ENCODE data around the gene CXCR2. TPM values are rescaled to one million over a fixed set of nuclear protein-coding genes. Genes with fewer than 3 reads are reported as not detected.
"Not testable (repeated sequence)": the region's sequence is repeated elsewhere in the genome, so short reads cannot be mapped to it uniquely, and the experiment has no call there.

Gene CXCR2
- total RNA-seq, 1 experiment from 2014 or later = not detected

DNA sequence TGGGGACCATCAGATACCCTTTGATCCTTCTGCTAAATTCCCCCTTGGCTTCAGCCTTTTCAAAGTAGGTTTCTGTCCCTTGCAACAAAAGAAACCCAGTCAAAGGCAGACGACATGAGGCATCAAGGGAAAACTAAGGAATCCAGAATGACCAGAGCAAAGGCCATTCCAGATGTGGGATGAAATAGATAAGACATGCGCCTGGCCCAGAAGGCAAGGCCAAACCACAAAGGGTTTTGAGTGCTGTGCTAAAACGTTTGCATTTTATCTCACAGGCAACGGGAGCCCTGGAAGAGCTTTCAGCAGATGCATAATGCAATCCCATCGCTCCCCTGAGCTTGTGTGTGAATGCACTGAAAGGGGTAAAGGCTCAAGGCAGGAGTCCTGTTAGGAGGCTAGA, 23.3 kb downstream of the CXCR2 start:
- H3K9me3 ChIP-seq (replicated peaks) = no peaks in the 10 kb centered on the region
- H3K36me3 ChIP-seq = no peaks in the 10 kb centered on the region
- H3K27me3 ChIP-seq (replicated peaks) = peaks cover 4% of the 10 kb centered on the region; the same call in 1 of the 2 replicates
- no peak for DNase-seq (ENCODE audit: low read depth in 1 of 2, low spot score in 2 of 2)
- no peak overlapping the region for H3K27ac ChIP-seq
- no peaks in the 10 kb centered on the region; the same call in 1 of the 2 replicates for H3K4me1 ChIP-seq (replicated peaks)
- H3K4me3 ChIP-seq = no peak overlapping the region

DNA sequence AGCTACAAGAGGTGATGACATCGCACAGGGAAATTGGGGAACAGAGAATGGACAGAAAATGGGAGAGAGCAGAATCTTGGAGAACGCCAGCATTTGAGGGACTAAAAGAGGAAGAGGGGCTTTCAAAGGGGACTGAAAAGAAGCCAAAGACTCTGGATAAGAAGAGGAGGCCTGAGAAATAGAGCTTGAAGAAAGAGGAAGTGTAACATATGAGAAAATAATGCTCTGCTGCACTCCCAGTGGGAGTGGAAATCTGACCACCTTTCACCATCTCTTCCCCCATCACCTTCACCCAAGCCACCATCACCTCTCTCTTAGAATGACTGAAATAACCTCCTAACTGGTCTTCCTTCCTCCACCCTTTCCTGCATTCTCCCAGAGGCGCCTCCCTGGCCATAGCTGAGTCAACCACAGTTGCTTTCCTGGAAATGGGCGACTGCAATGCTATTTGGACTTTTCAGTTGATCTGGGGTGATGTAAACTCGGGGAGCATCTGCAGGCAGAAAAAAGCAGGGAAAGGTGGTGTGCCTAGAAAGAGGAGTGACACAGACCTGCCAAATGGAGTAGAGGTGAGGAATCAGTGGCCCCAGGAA, 24.1 kb downstream of the CXCR2 start:
- Histone ChIP-seq H3K4me3 (no peak overlapping the region), H3K9me3 (replicated peaks) (no peaks in the 10 kb centered on the region), H3K36me3 (no peaks in the 10 kb centered on the region), H3K27ac (no peak overlapping the region), H3K4me1 (replicated peaks) (no peaks in the 10 kb centered on the region; the same call in 1 of the 2 replicates), H3K27me3 (replicated peaks) (peaks cover 4% of the 10 kb centered on the region; the same call in 1 of the 2 replicates)
- DNase-seq (ENCODE audit: low read depth in 1 of 2, low spot score in 2 of 2) = no peak

GRCh38 chr2:218152172-218152571, 26.3 kb downstream of the CXCR2 start:
- DNase-seq (ENCODE audit: low read depth in 1 of 2, low spot score in 2 of 2) = no peak
- H3K4me3 ChIP-seq = no peak overlapping the region
- no peaks in the 10 kb centered on the region for H3K4me1 ChIP-seq (replicated peaks)
- peaks cover 14% of the 10 kb centered on the region; the same call in 1 of the 2 replicates for H3K27me3 ChIP-seq (replicated peaks)
- H3K36me3 ChIP-seq = no peaks in the 10 kb centered on the region
- no peak overlapping the region for H3K27ac ChIP-seq
- H3K9me3 ChIP-seq (replicated peaks) = no peaks in the 10 kb centered on the region

DNA sequence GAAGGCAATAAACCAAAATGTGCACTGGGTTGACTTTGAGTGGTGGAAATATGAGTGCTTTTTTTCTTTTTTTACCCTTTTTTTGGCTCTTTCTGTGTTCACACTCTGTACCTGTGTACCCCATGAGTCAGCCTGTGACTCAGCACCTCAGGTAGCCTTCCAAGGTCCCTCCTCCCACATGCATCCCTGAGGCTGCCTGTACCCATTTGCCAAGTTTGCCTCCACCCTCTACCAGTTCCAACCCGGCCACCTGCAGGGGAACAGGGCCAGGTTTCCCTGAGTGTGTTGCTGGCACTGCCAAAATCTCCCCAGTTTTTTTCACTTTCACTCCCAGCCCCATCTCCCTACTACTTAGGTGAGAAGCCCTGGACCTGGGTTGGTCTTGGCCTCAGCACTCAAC, 26.9 kb downstream of the CXCR2 start:
- Histone ChIP-seq H3K27me3 (replicated peaks) (peaks cover 14% of the 10 kb centered on the region; the same call in 1 of the 2 replicates), H3K4me3 (no peak overlapping the region), H3K27ac (no peak overlapping the region), H3K36me3 (no peaks in the 10 kb centered on the region), H3K9me3 (replicated peaks) (no peaks in the 10 kb centered on the region), H3K4me1 (replicated peaks) (no peaks in the 10 kb centered on the region)
- no peak for DNase-seq (ENCODE audit: low read depth in 1 of 2, low spot score in 2 of 2)

- peaks cover 25% of the 10 kb centered on the region for H3K27me3 ChIP-seq (replicated peaks)
- H3K9me3 ChIP-seq (replicated peaks) = no peaks in the 10 kb centered on the region
- no peaks in the 10 kb centered on the region for H3K36me3 ChIP-seq
- no peak overlapping the region for H3K27ac ChIP-seq
- no peak overlapping the region for H3K4me3 ChIP-seq
- H3K4me1 ChIP-seq (replicated peaks) = no peaks in the 10 kb centered on the region
- no peak for DNase-seq (ENCODE audit: low read depth in 1 of 2, low spot score in 2 of 2)
Measured at GRCh38 chr2:218155953-218156479, 30.2 kb downstream of the CXCR2 start.

GRCh38 chr2:218161644-218162043, 35.8 kb downstream of the CXCR2 start:
- Histone ChIP-seq H3K27me3 (replicated peaks) (peaks cover 30% of the 10 kb centered on the region), H3K27ac (no peak overlapping the region), H3K36me3 (no peaks in the 10 kb centered on the region), H3K4me1 (replicated peaks) (no peaks in the 10 kb centered on the region), H3K9me3 (replicated peaks) (no peaks in the 10 kb centered on the region), H3K4me3 (no peak overlapping the region)
- no peak for DNase-seq (ENCODE audit: low read depth in 1 of 2, low spot score in 2 of 2)

- H3K4me1 ChIP-seq (replicated peaks) = no peaks in the 10 kb centered on the region
- H3K36me3 ChIP-seq = no peaks in the 10 kb centered on the region
- peaks cover 32% of the 10 kb centered on the region for H3K27me3 ChIP-seq (replicated peaks)
- H3K4me3 ChIP-seq = no peak overlapping the region
- H3K9me3 ChIP-seq (replicated peaks) = no peaks in the 10 kb centered on the region
- H3K27ac ChIP-seq = no peak overlapping the region
- DNase-seq (ENCODE audit: low read depth in 1 of 2, low spot score in 2 of 2) = no peak
Measured at GRCh38 chr2:218162814-218163213, 37.0 kb downstream of the CXCR2 start.

- H3K4me3 ChIP-seq = no peak within 1 kb of the TSS
- no peaks in the 10 kb centered on the region for H3K36me3 ChIP-seq
- H3K27me3 ChIP-seq (replicated peaks) = 0 out of 2 replicates have a peak, but pooled peaks cover 17% of the 10 kb centered on the region
- H3K27ac ChIP-seq = no peak within 1 kb of the TSS
- no peaks in the 10 kb centered on the region for H3K4me1 ChIP-seq (replicated peaks)
- H3K9me3 ChIP-seq (replicated peaks) = no peaks in the 10 kb centered on the region
- no peak for DNase-seq (ENCODE audit: low read depth in 1 of 2, low spot score in 2 of 2)
Measured at GRCh38 chr2:218166791-218167190, 41.0 kb downstream of the CXCR2 start, which contains the start of gene CXCR1. CXCR1 (minus strand) TSS chr2:218166962; CDS start chr2:218165211, 1,751 bp downstream.

DNA sequence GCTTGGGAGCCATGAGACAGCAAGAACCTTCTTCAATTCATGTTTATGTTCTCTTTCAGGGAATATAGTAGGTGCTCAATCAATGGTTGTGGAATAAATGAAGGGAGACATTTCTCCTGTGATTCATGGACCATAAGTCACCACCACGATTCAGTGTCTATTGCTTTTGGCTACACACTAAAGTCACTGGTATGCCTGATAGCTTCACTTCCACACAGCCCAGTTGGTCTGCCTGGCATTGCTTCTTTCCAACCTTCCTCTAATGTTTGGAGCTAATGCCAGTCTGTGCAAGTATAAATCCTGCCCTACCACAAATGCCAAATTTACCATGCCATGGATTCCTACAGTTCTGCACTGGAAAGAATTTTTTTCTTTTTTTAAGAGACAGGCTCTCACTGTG, 42.2 kb downstream of the CXCR2 start:
- no peak overlapping the region for H3K27ac ChIP-seq
- H3K4me3 ChIP-seq = no peak overlapping the region
- H3K27me3 ChIP-seq (replicated peaks) = 0 out of 2 replicates have a peak, but pooled peaks cover 10% of the 10 kb centered on the region
- H3K4me1 ChIP-seq (replicated peaks) = no peaks in the 10 kb centered on the region
- H3K9me3 ChIP-seq (replicated peaks) = no peaks in the 10 kb centered on the region
- H3K36me3 ChIP-seq = no peaks in the 10 kb centered on the region
- DNase-seq (ENCODE audit: low read depth in 1 of 2, low spot score in 2 of 2) = no peak

GRCh38 chr2:218168635-218169462, 43.0 kb downstream of the CXCR2 start:
- Histone ChIP-seq H3K27ac (no peak overlapping the region), H3K27me3 (replicated peaks) (0 out of 2 replicates have a peak, but pooled peaks cover 10% of the 10 kb centered on the region)
- peak; percentile 37 to 68 for DNase-seq (ENCODE audit: low read depth in 1 of 2, low spot score in 2 of 2)

DNA sequence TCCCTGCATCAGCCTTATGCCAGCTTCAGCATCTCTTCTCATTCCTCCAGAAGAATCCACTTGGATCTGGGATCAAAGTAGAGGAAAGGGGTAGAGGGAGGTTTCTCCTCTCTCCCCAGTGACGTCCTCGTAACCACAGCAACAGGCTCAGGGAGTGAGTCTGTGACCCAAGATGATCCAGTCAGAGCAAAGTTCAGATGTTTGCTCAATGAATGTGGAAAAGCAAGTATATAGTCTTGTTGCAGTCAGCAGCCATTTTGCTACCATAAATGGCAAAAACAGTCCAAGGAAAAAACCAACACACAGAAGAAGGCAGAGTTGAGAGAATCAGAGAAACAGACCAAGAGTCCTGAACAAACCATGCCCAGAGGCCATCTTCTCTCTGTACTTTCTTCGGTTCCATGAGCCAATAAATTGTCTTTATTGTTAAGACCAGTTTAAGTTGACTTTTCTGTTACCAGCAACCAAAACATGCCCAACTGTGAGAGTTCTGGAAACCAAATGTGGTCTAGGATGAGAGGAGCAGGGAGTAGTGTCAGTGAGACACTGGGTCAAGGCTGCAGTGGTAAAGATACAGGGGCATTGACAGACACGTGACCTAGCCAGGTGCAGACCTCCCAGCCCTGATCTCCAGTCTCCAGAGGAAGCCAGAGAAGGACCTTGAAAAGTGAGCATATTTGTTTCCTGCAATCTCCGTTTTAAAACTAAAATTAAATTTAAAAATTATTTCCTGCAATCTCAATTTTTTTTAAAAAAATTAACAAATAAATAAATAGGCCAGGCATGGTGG, 44.1 kb downstream of the CXCR2 start:
- H3K4me1 ChIP-seq (replicated peaks) = no peaks in the 10 kb centered on the region
- H3K4me3 ChIP-seq = no peak overlapping the region
- 0 out of 2 replicates have a peak, but pooled peaks cover 10% of the 10 kb centered on the region for H3K27me3 ChIP-seq (replicated peaks)
- DNase-seq (ENCODE audit: low read depth in 1 of 2, low spot score in 2 of 2) = no peak
- H3K36me3 ChIP-seq = no peaks in the 10 kb centered on the region
- no peak overlapping the region for H3K27ac ChIP-seq
- H3K9me3 ChIP-seq (replicated peaks) = no peaks in the 10 kb centered on the region

More at GRCh38 chr2:218168635-218169462, 43.0 kb downstream of the CXCR2 start:
- Histone ChIP-seq H3K4me3 (no peak overlapping the region), H3K36me3 (no peaks in the 10 kb centered on the region), H3K4me1 (replicated peaks) (no peaks in the 10 kb centered on the region), H3K9me3 (replicated peaks) (no peaks in the 10 kb centered on the region)

GRCh38 chr2:218171744-218172143, 45.9 kb downstream of the CXCR2 start:
- not testable (repeated sequence) for H3K4me3 ChIP-seq; H3K36me3 ChIP-seq; H3K27me3 ChIP-seq (replicated peaks)

DNA sequence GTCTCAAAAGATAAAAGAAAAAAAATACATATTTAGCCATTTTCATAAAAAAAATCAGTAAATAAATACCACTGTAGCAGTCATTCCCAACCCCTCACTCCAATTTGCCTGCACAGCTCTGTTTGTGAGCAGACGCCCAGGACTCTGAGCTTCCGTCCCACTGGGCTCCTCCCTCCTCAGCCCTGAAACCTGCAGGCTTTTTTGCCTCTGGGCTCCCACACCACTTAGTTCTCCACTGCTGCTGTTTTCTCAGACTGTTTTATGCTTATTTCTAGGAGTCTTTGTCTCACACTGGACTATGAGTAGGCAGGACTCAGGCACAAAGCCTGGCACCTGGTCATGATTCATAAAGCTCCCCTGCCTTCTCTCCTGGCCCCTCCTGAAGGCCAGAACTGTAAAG, 47.0 kb downstream of the CXCR2 start:
- Histone ChIP-seq H3K9me3 (replicated peaks) (no peaks in the 10 kb centered on the region), H3K4me3 (no peak overlapping the region), H3K27me3 (replicated peaks) (no peaks in the 10 kb centered on the region), H3K4me1 (replicated peaks) (no peaks in the 10 kb centered on the region), H3K36me3 (no peaks in the 10 kb centered on the region), H3K27ac (no peak overlapping the region)
- no peak for DNase-seq (ENCODE audit: low read depth in 1 of 2, low spot score in 2 of 2)

More at GRCh38 chr2:218171744-218172143, 45.9 kb downstream of the CXCR2 start:
- DNase-seq (ENCODE audit: low read depth in 1 of 2, low spot score in 2 of 2); H3K9me3 ChIP-seq (replicated peaks); H3K4me1 ChIP-seq (replicated peaks); H3K27ac ChIP-seq: not testable (repeated sequence)

Data from SJSA1 (cell line).